Endothelial cell of umbilical vein (primary cell): Measurements from ENCODE around the gene HDAC8. TPM values are rescaled to one million over a fixed set of nuclear protein-coding genes. Genes with fewer than 3 reads are reported as not detected.
A peak's percentile ranks its signal among the peaks of the same experiment; 100 is the strongest.

Experiments used
- BruUV-seq: library from RNA; stranded (reverse); fragments of 400-500 nt; replicated peaks from 2 replicates; lab custom pipeline; 2021; lab: Mats Ljungman, UMichigan
- CTCF ChIA-PET: fragments of 300-600, 350-600 bp; sonication (Branson Sonifier 250); formaldehyde crosslinking; loops from one replicate; lab custom pipeline; 2021; ENCODE audit warnings: antibody characterized with exemption, inconsistent platforms; lab: Charles Lee
- POLR2A ChIA-PET: fragments of 300-600, 350-600 bp; sonication (Branson Sonifier 250); formaldehyde crosslinking; loops from one replicate; lab custom pipeline; 2021; ENCODE audit warnings: antibody characterized with exemption, inconsistent platforms; lab: Charles Lee
- DNase-seq: peaks from one replicate; pipeline ENCODE4 v3.0.0-alpha.2; 2011; ENCODE audit warnings: low read depth, low spot score
- FAIRE-seq: peaks from 2 replicates; lab custom pipeline; 2011; peaks lifted over from hg19 to GRCh38; lab: Jason Lieb, UNC
- H2AFZ ChIP-seq: 2 replicates; pipeline ENCODE4 v1.6.0; 2012; ENCODE audit warnings: low read depth, low read length, control low read depth, inconsistent platforms
- H3K27ac ChIP-seq: 2 replicates; pipeline ENCODE4 v1.5.1; 2011; ENCODE audit warnings: low read depth, mild to moderate bottlenecking, control low read depth, low read length, moderate library complexity; ENCODE audit not compliant: insufficient read depth
- H3K27me3 ChIP-seq, 2 experiments: 2 replicates each; pipeline versions ENCODE4 v1.6.0 to v1.6.1; 2011; ENCODE audit warnings: low read length in 2 of 2, mixed read lengths in 1 of 2; ENCODE audit not compliant: control insufficient read depth in 2 of 2, insufficient read depth in 2 of 2
- H3K36me3 ChIP-seq, 2 experiments: 2 replicates in 1 of 2; 3 replicates in 1 of 2; pipeline ENCODE4 v1.5.1; 2011; ENCODE audit warnings: low read length in 2 of 2, mild to moderate bottlenecking in 1 of 2, moderate library complexity in 1 of 2; ENCODE audit not compliant: control insufficient read depth in 2 of 2, insufficient read depth in 2 of 2; ENCODE audit errors: extremely low read depth in 1 of 2
- H3K4me1 ChIP-seq: 3 replicates; pipeline ENCODE4 v1.5.1; 2011; ENCODE audit warnings: mild to moderate bottlenecking, low read length; ENCODE audit not compliant: control insufficient read depth, insufficient read depth; ENCODE audit errors: extremely low read depth
- H3K4me2 ChIP-seq: 2 replicates; pipeline ENCODE4 v1.6.1; 2011; ENCODE audit warnings: low read length, control low read depth, mixed read lengths; ENCODE audit not compliant: insufficient read depth
- H3K4me3 ChIP-seq, 3 experiments: fragments of 200-600 bp in 1 of 3; sonication (generic), shearing (Covaris generic) in 1 of 3; replicated peaks in 1 of 3; 2 replicates each; pipeline ENCODE4 v1.5.1; 2011 to 2016; ENCODE audit warnings: control low read depth in 3 of 3, low read length in 3 of 3, mild to moderate bottlenecking in 2 of 3, inconsistent platforms in 1 of 3, low read depth in 1 of 3, moderate library complexity in 1 of 3; ENCODE audit not compliant: insufficient read depth in 1 of 3
- H3K79me2 ChIP-seq: 2 replicates; pipeline ENCODE4 v1.6.0; 2012; ENCODE audit warnings: low read length, inconsistent platforms; ENCODE audit not compliant: control insufficient read depth, insufficient read depth
- H3K9ac ChIP-seq: replicated peaks from 2 replicates; pipeline ENCODE3; 2011; ENCODE audit warnings: low read length, control low read depth; ENCODE audit not compliant: insufficient read depth; ENCODE audit errors: extremely low read depth
- H3K9me1 ChIP-seq: replicated peaks from 3 replicates; pipeline ENCODE4 v1.6.0; 2011; ENCODE audit warnings: mild to moderate bottlenecking, low read length; ENCODE audit not compliant: control insufficient read depth, insufficient read depth; ENCODE audit errors: extremely low read depth
- H3K9me3 ChIP-seq: replicated peaks from 2 replicates; pipeline ENCODE4 v1.5.1; 2012; ENCODE audit warnings: low read length, inconsistent platforms; ENCODE audit not compliant: control insufficient read depth, insufficient read depth
- H4K20me1 ChIP-seq: replicated peaks from 2 replicates; pipeline ENCODE3; 2011; ENCODE audit warnings: mild to moderate bottlenecking, low read length; ENCODE audit not compliant: control insufficient read depth, insufficient read depth; ENCODE audit errors: extremely low read depth
- EZH2 ChIP-seq: IDR thresholded peaks from 2 replicates; pipeline ENCODE4 v1.6.1; 2012; ENCODE audit warnings: borderline replicate concordance, low read depth, mild to moderate bottlenecking, moderate library complexity, low read length, inconsistent platforms; ENCODE audit not compliant: severe bottlenecking
- FOS ChIP-seq: IDR thresholded peaks from 2 replicates; pipeline ENCODE4 v1.6.1; 2011; ENCODE audit warnings: mild to moderate bottlenecking, low read length, moderate library complexity, borderline replicate concordance; ENCODE audit not compliant: insufficient read depth
- GATA2 ChIP-seq: IDR thresholded peaks from 2 replicates; pipeline ENCODE4 v1.7.0; 2011; ENCODE audit warnings: low read depth, mild to moderate bottlenecking, moderate library complexity, mixed read lengths, low read length; ENCODE audit not compliant: insufficient read length, insufficient read depth
- JUN ChIP-seq: IDR thresholded peaks from 2 replicates; pipeline ENCODE4 v1.6.1; 2011; ENCODE audit warnings: borderline replicate concordance, low read depth; ENCODE audit not compliant: insufficient read length, insufficient read depth
- MYC ChIP-seq: IDR thresholded peaks from one replicate; pipeline ENCODE4 v1.6.1; 2011; ENCODE audit warnings: mild to moderate bottlenecking, low read depth, low read length
- POLR2A ChIP-seq: IDR thresholded peaks from 2 replicates; pipeline ENCODE4 v1.6.1; 2012; ENCODE audit warnings: low read depth, mild to moderate bottlenecking, control low read depth, low read length
- POLR2AphosphoS5 ChIP-seq: IDR thresholded peaks from 2 replicates; pipeline ENCODE4 v1.6.1; 2012; ENCODE audit warnings: low read depth, mild to moderate bottlenecking, control low read depth, low read length, moderate library complexity; ENCODE audit not compliant: insufficient read depth
- dilution Hi-C: fragments of 300-500 bp; cut with MboI; formaldehyde crosslinking; loops from one replicate; pipeline ENCODE4 v1.15.0; 2019; ENCODE audit warnings: low sequenced_read_pairs; ENCODE audit not compliant: extremely low pct_ligation_motif_present
- intact Hi-C: fragments of 100-400 bp; cut with micrococcal nuclease; formaldehyde crosslinking; loops from one replicate; pipeline ENCODE4 v1.10.0; 2022
- polyA plus RNA-seq, 4 experiments: library from polyadenylated mRNA; depleted of rRNA in 3 of 4; stranded (reverse) in 3 of 4; unstranded in 1 of 4; fragments of >200 nt; gene quantifications; 2 replicates each; pipeline versions ENCODE4 v1.2.1 to v1.2.3, GENCODE V29; 2011 to 2012; ENCODE audit warnings: missing spikeins in 1 of 4
- total RNA-seq: library from RNA; stranded (reverse); gene quantifications from 2 replicates; pipeline ENCODE4 v1.2.3, GENCODE V29; 2021
- TF ChIP-seq, protein P1 (sequence below): IDR thresholded peaks from 2 replicates; pipeline ENCODE4 v1.6.1; 2011; ENCODE audit not compliant: insufficient read depth, insufficient read length
- TF ChIP-seq, protein P2 (sequence below), 2 donors: IDR thresholded peaks; 1 replicate in 1 of 2; 2 replicates in 1 of 2; pipeline ENCODE4 v1.5.1; 2011; ENCODE audit warnings: low read length in 2 of 2, mild to moderate bottlenecking in 2 of 2, moderate library complexity in 2 of 2, control low read depth in 1 of 2, inconsistent platforms in 1 of 2, low read depth in 1 of 2; ENCODE audit not compliant: insufficient read depth in 1 of 2; ENCODE audit errors: extremely low read depth in 1 of 2

The HDAC8 gene
- total and polyA plus RNA-seq, 2 donors (not counting 3 experiments of a cell fraction or from before 2014, with no cell fraction given), result 17.6 to 37.2 TPM

DNA sequence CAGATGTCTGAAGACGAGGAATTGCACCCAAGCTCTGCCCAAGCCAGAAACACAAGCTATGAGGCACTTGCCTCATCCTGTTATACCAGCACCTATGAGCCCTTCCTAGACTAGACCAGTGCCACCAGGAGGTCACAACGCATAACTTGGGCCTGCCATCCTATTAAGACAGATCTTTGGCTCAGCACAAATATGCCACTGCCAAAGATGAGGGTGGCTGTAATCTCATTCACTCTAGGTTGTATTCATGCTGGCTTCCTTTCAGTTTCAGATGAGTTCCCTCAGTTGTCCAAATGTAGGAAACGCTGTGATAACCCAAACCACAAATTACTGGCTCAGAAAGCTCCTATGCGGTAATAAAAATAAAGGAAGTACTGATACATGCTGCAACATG is 190.4 kb downstream of the HDAC8 start:
- intact Hi-C loops, result no loop called here

More for the DNA sequence above, 190.4 kb downstream of the HDAC8 start:
- Histone ChIP-seq H3K9me1 (peaks cover 2% of the 10 kb centered on the region), H3K4me2 (no peak overlapping the region), H4K20me1 (no peaks in the 10 kb centered on the region), H3K79me2 (no peaks in the 10 kb centered on the region), H3K27me3 (no peaks in the 10 kb centered on the region), H3K9ac (no peak overlapping the region), H3K4me1 (no peaks in the 10 kb centered on the region), H2AFZ (no peak overlapping the region), H3K27ac (no peak overlapping the region), H3K36me3 (no peaks in the 10 kb centered on the region), H3K9me3 (no peaks in the 10 kb centered on the region), H3K4me3 (no peak overlapping the region)
- POLR2A ChIA-PET, result no interaction called here
- TF ChIP-seq, protein P1, sequence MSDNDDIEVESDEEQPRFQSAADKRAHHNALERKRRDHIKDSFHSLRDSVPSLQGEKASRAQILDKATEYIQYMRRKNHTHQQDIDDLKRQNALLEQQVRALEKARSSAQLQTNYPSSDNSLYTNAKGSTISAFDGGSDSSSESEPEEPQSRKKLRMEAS, result no peak
- TF ChIP-seq GATA2 (no peak), JUN (no peak), EZH2 (no peak), FOS (no peak), MYC (no peak), POLR2AphosphoS5 (no peak), POLR2A (no peak)
- TF ChIP-seq, protein P2, sequence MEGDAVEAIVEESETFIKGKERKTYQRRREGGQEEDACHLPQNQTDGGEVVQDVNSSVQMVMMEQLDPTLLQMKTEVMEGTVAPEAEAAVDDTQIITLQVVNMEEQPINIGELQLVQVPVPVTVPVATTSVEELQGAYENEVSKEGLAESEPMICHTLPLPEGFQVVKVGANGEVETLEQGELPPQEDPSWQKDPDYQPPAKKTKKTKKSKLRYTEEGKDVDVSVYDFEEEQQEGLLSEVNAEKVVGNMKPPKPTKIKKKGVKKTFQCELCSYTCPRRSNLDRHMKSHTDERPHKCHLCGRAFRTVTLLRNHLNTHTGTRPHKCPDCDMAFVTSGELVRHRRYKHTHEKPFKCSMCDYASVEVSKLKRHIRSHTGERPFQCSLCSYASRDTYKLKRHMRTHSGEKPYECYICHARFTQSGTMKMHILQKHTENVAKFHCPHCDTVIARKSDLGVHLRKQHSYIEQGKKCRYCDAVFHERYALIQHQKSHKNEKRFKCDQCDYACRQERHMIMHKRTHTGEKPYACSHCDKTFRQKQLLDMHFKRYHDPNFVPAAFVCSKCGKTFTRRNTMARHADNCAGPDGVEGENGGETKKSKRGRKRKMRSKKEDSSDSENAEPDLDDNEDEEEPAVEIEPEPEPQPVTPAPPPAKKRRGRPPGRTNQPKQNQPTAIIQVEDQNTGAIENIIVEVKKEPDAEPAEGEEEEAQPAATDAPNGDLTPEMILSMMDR (IDR thresholded peaks at IDR 0.05; ENCODE audit: extremely low read depth in 1 of 2, insufficient read depth in 1 of 2, low read depth in 1 of 2, low read length in 2 of 2), result no peak
- DNase-seq (no peak), FAIRE-seq (peak; percentile 8)
- CTCF ChIA-PET, result interaction anchor here (0.8 to 1.5 kb wide), 2 partner anchors 27 to 84 kb away, joined by 3 to 5 read pairs; no protein-coding TSS in a partner anchor
- dilution Hi-C loops, result no loop called here
- no TSS peak for BruUV-seq
